OCI-LY7 (cell line): ENCODE data around the gene FTO. TPM values are rescaled to one million over a fixed set of nuclear protein-coding genes. Genes with fewer than 3 reads are reported as not detected.

Experiments used
- BruUV-seq: library from RNA; stranded (reverse); fragments of 400-500 nt; replicated peaks from 2 replicates; lab custom pipeline; 2021; lab: Mats Ljungman, UMichigan
- CTCF ChIA-PET: fragments of 300-600 bp; sonication (Branson Sonifier 250); formaldehyde crosslinking; loops from one replicate; lab custom pipeline; 2022; ENCODE audit warnings: antibody characterized with exemption; ENCODE audit not compliant: unreplicated experiment; lab: Charles Lee
- POLR2A ChIA-PET: fragments of 300-600 bp; sonication (Branson Sonifier 250); formaldehyde crosslinking; loops from one replicate; lab custom pipeline; 2022; ENCODE audit warnings: antibody characterized with exemption; lab: Charles Lee
- DNase-seq: peaks from one replicate; pipeline ENCODE4 v3.0.0-alpha.2; 2015; ENCODE audit warnings: low spot score
- H2AFZ ChIP-seq: fragments of 200-600 bp; sonication (generic), shearing (Covaris generic); 2 replicates; pipeline ENCODE4 v1.6.1; 2014; ENCODE audit warnings: mild to moderate bottlenecking, antibody characterized with exemption, low read length, moderate library complexity
- H3K27ac ChIP-seq: fragments of 200-600 bp; sonication (generic); 2 replicates; pipeline ENCODE4 v1.5.1; 2014; ENCODE audit warnings: mixed run types, low read depth, mild to moderate bottlenecking, moderate library complexity, low read length, inconsistent platforms; ENCODE audit not compliant: poor library complexity, severe bottlenecking
- H3K36me3 ChIP-seq: fragments of 200-600 bp; sonication (generic); 2 replicates; pipeline ENCODE4 v1.6.1; 2014; ENCODE audit warnings: mild to moderate bottlenecking, antibody characterized with exemption, low read length, moderate library complexity, mixed read lengths; ENCODE audit not compliant: insufficient read depth
- H3K4me1 ChIP-seq: fragments of 200-600 bp; sonication (generic); 2 replicates; pipeline ENCODE4 v1.5.1; 2014; ENCODE audit warnings: mild to moderate bottlenecking, low read length; ENCODE audit not compliant: insufficient read depth, poor library complexity, severe bottlenecking
- H3K4me2 ChIP-seq: fragments of 200-600 bp; sonication (generic); 2 replicates; pipeline ENCODE4 v1.6.1; 2014; ENCODE audit warnings: mild to moderate bottlenecking, low read length
- H3K4me3 ChIP-seq: fragments of 200-600 bp; sonication (generic); 2 replicates; pipeline ENCODE4 v1.5.1; 2014; ENCODE audit warnings: mild to moderate bottlenecking, low read depth, low read length; ENCODE audit not compliant: poor library complexity, severe bottlenecking
- H3K79me2 ChIP-seq: fragments of 200-600 bp; sonication (generic); 2 replicates; pipeline ENCODE4 v1.6.1; 2016; ENCODE audit warnings: low read depth, mild to moderate bottlenecking, low read length, moderate library complexity, mixed read lengths; ENCODE audit not compliant: insufficient read depth
- H3K9me2 ChIP-seq: fragments of 200-600 bp; sonication (generic); 2 replicates; pipeline ENCODE4 v1.6.1; 2016; ENCODE audit warnings: mild to moderate bottlenecking, low read length, mixed read lengths; ENCODE audit not compliant: insufficient read depth
- H3K9me3 ChIP-seq: fragments of 200-600 bp; sonication (generic); 2 replicates; pipeline ENCODE4 v1.6.1; 2014; ENCODE audit warnings: mild to moderate bottlenecking, mixed run types, low read length, mixed read lengths
- H4K20me1 ChIP-seq: fragments of 200-600 bp; sonication (generic); 2 replicates; pipeline ENCODE4 v1.6.1; 2014; ENCODE audit warnings: mild to moderate bottlenecking, antibody characterized with exemption, low read length, moderate library complexity, mixed read lengths; ENCODE audit not compliant: insufficient read depth
- CTCF ChIP-seq: fragments of 200-600 bp; sonication (generic); conservative IDR thresholded peaks from 2 replicates; pipeline ENCODE4 v1.5.1; 2014; ENCODE audit warnings: mild to moderate bottlenecking, antibody characterized with exemption, low read length, moderate library complexity, mixed read lengths
- EZH2phosphoT487 ChIP-seq: fragments of 200-600 bp; sonication (generic); IDR thresholded peaks from 2 replicates; pipeline ENCODE4 v1.6.1; 2018; ENCODE audit warnings: low read depth, borderline replicate concordance, mild to moderate bottlenecking, mixed run types, antibody characterized with exemption, low read length, moderate library complexity, mixed read lengths
- intact Hi-C: fragments of 100-400 bp; cut with micrococcal nuclease; formaldehyde crosslinking; loops from one replicate; pipeline ENCODE4 v1.10.0; 2022; ENCODE audit not compliant: unreplicated experiment
- total RNA-seq, 2 experiments: library from RNA; depleted of rRNA in 1 of 2; stranded (reverse); fragments of >200 nt in 1 of 2; shearing (Covaris generic) in 1 of 2; gene quantifications; 2 replicates each; pipeline ENCODE4 v1.2.3, GENCODE V29; 2014 to 2022

Gene FTO
- total RNA-seq, 2 experiments from 2014 or later: 57.1 to 68.0 TPM

DNA sequence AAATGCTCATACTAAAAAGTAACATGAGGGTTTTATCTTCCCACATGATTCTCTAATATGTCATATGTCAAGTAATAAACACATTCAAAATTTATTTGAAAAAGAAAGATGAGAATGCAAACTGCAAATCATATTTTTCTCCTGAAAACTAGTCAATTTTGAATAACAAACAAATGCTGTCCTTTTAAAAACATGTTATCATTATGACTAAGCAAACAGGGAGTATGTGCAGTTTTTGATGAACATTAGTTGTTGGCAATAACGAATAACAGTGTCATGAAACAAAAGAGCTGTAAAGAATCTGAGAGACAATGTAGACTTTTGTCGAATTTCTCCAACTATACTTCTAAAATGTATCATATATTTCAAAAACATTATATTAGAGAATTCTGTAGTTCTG is 35.1 kb upstream of the FTO start:
- H3K27ac ChIP-seq: no peak overlapping the region
- no peaks in the 10 kb centered on the region for H3K4me1 ChIP-seq
- no peak overlapping the region for H2AFZ ChIP-seq
- TF ChIP-seq CTCF (no peak), EZH2phosphoT487 (no peak)
- CTCF ChIA-PET: no interaction called here
- POLR2A ChIA-PET: no interaction called here
- no peak overlapping the region for H3K4me2 ChIP-seq
- no peak overlapping the region for H3K4me3 ChIP-seq
- H4K20me1 ChIP-seq: no peaks in the 10 kb centered on the region
- no peaks in the 10 kb centered on the region for H3K9me3 ChIP-seq
- intact Hi-C loops: no loop called here
- no peak for DNase-seq
- H3K9me2 ChIP-seq: no peaks in the 10 kb centered on the region
- H3K79me2 ChIP-seq: no peaks in the 10 kb centered on the region
- no TSS peak for BruUV-seq
- H3K36me3 ChIP-seq: no peaks in the 10 kb centered on the region

- no TSS peak for BruUV-seq
- ChIA-PET POLR2A (interaction anchor here (1.2 kb wide), 1 partner anchor 24 kb away, joined by 5 read pairs; no protein-coding TSS in a partner anchor), CTCF (no interaction called here)
- no peak overlapping the region for H3K4me3 ChIP-seq
- H3K9me2 ChIP-seq: no peaks in the 10 kb centered on the region
- H4K20me1 ChIP-seq: no peaks in the 10 kb centered on the region
- no peaks in the 10 kb centered on the region for H3K36me3 ChIP-seq
- H3K4me2 ChIP-seq: no peak overlapping the region
- no peak overlapping the region for H2AFZ ChIP-seq
- H3K27ac ChIP-seq: no peak overlapping the region
- no peak for DNase-seq
- intact Hi-C loops: no loop called here
- no peaks in the 10 kb centered on the region for H3K79me2 ChIP-seq
- TF ChIP-seq EZH2phosphoT487 (no peak), CTCF (no peak)
- no peaks in the 10 kb centered on the region for H3K9me3 ChIP-seq
- H3K4me1 ChIP-seq: no peaks in the 10 kb centered on the region
Measured at GRCh38 chr16:53672461-53672860, 31.5 kb upstream of the FTO start.

- no peaks in the 10 kb centered on the region for H3K4me1 ChIP-seq
- no peaks in the 10 kb centered on the region for H3K9me2 ChIP-seq
- H4K20me1 ChIP-seq: no peaks in the 10 kb centered on the region
- TF ChIP-seq EZH2phosphoT487 (no peak), CTCF (no peak)
- CTCF ChIA-PET: no interaction called here
- intact Hi-C loops: no loop called here
- H3K9me3 ChIP-seq: no peaks in the 10 kb centered on the region
- no peak overlapping the region for H3K27ac ChIP-seq
- no peak overlapping the region for H3K4me2 ChIP-seq
- no peak overlapping the region for H2AFZ ChIP-seq
- POLR2A ChIA-PET: no interaction called here
- H3K4me3 ChIP-seq: no peak overlapping the region
- no TSS peak for BruUV-seq
- no peaks in the 10 kb centered on the region for H3K36me3 ChIP-seq
- no peaks in the 10 kb centered on the region for H3K79me2 ChIP-seq
- DNase-seq: no peak
Measured at GRCh38 chr16:53673189-53673588, 30.8 kb upstream of the FTO start.
